LoVo (cell line): ENCODE data around the gene PPP1R14C.
A peak's percentile ranks its signal among the peaks of the same experiment; 100 is the strongest.

Experiments
- DNase-seq: peaks from one replicate; pipeline ENCODE4 v3.0.0-alpha.2; 2016; ENCODE audit warnings: low spot score

PPP1R14C gene

DNA sequence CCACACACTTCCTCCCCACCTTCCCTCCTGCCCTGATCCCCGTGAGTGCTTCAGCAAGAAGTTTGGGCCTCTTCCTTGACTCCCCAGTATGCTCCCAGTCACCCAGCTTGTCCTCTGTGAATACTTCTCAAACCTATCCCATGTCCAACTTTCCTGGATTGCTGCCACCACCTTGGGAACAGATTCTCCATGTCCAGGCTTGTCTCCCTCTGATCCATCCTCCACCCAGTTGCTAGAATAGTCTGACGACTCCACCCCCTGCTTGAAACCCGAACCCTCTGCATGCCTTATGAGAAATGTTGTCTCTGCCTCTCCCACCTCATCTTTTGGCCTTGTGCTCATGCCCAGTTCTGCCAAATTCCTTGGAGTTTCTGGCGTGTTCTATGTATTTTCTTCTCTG lies 108.0 kb downstream of the PPP1R14C start:
- peak; percentile 15 for DNase-seq

DNA sequence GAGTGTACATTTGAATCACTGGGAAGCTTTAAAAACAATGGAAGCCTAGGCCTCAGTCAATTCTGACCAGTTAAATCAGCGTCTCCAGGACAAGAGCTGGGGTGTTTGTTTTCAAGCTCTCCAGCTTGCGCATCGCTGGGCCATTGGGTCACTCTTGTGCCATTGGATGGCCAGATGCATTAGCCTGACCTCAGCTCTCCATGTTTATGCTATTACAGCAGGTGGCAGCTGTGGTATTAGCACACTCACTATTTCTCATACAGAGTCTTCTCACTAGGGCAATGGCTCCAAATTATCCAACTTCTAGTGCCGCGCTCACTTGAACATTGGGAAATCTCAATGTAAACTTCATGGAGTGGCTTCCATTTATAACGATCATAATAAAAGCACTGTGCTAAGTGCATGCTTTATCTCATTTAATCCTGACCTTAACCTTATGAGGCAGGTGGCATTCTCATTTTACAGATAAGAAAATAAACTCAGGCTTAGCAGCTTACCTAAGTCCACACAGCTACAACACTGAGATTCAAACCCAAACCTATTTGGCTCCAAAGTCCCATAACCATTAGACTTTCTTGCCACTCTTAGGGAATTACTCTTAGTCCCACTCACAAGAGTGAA lies 108.8 kb downstream of the PPP1R14C start:
- no peak for DNase-seq

GRCh38 chr6:150252714-150253444 lies 110.0 kb downstream of the PPP1R14C start:
- peak; percentile 15 for DNase-seq

GRCh38 chr6:150253489-150253888 lies 110.6 kb downstream of the PPP1R14C start:
- DNase-seq: no peak

GRCh38 chr6:150254770-150255169 lies 111.9 kb downstream of the PPP1R14C start:
- DNase-seq: no peak

GRCh38 chr6:150255840-150256239 lies 113.0 kb downstream of the PPP1R14C start:
- DNase-seq: no peak

GRCh38 chr6:150256618-150257272 lies 113.9 kb downstream of the PPP1R14C start:
- no peak for DNase-seq

DNA sequence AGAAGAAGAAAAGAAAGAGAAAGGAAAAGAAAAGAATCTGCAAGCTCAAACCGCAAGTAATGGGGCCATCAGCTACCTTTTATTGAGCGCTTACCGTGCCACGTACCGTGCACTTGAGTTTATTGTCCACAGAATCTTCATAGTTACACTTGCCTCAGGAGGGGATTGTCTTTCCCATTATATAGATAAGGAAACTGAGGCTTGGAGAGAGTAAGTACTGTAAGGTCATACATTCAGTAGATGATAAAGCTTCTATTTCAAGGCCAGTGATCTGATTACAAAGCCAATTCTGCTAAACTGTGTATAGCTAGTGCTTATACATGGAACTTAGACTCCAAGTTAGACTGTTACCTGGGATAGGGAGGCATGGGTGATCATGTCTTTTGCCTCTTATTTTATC lies 115.5 kb downstream of the PPP1R14C start:
- DNase-seq: no peak

DNA sequence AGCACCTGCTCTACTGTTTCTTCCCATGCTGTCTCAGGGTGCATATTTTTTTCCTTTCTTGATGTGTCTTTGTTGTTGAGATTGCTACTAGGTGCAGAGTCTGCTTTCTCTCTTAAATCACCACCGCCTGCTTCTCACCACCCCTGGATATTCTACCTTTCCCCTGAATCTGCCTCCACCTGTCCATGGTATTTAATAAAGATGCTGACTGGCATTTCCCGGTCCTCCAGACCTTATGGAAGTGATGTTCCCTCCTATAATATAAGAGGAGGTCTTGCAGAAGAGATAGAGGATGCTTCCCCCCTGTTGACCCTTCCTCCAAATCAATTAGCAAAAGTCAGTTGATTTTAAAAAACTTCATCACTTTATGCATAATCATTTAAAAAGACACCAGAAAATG lies 118.1 kb downstream of the PPP1R14C start:
- no peak for DNase-seq

- no peak for DNase-seq
Observed at GRCh38 chr6:150261997-150262697, 119.3 kb downstream of the PPP1R14C start.

GRCh38 chr6:150263765-150264404 lies 121.0 kb downstream of the PPP1R14C start:
- no peak for DNase-seq

- DNase-seq: no peak
Observed at GRCh38 chr6:150266309-150266708, 123.5 kb downstream of the PPP1R14C start.

GRCh38 chr6:150266963-150267685 lies 124.3 kb downstream of the PPP1R14C start:
- no peak for DNase-seq

GRCh38 chr6:150267686-150268561 lies 125.1 kb downstream of the PPP1R14C start:
- no peak for DNase-seq

GRCh38 chr6:150269130-150269856 lies 126.4 kb downstream of the PPP1R14C start:
- DNase-seq: no peak

GRCh38 chr6:150269857-150270223 lies 127.0 kb downstream of the PPP1R14C start:
- peak; percentile 55 for DNase-seq

DNA sequence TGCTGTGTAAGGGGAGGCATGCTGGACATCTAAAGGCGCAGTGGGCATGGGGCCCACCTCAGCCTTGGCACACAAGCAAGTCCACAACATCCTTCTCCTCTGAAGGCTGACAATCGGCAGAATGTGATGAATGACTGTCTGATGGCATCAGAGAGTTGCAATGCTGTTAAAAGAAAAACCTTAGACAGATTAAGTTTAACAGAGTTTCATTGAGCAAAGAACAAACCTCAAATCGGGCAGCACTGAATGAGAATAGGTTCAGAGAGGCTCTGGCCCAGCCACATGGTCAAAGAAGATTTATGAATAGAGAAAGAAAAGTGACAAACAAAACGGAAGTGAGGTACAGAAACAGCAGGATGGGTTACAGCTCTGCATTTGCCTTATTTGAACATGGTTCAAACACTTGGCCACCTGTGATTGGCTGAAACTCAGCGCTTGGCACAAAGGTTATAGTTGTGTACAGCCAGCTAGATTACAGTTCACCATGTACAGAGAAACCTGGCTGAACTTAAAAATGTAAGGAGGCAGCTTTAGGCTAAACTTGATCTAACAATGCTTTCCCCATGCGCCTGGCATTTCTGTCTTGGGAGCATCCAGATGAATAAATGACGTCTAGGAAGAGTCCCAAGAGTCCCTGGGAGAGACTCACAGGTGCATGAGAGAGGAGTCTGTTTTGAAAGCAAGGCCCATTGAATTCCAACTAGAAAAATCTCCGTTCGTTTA lies 127.6 kb downstream of the PPP1R14C start:
- DNase-seq: no peak

DNA sequence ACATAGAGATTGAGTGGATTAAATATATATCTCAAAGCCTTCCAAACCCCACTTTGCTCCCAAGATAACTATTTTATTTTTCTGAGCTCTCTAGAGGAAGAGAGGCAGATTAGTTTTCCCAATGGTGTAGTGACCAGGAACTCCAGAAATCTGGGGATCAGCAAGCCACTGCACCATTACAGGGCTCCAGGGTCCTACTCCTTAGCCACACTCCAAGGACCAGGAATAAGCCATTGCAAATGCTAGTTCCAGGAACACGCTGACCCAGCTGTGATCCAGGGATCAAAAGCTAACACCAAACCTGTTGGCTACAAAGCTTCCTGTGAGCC lies 128.3 kb downstream of the PPP1R14C start:
- no peak for DNase-seq
